DOHH2 (cell line): ENCODE measurements around the gene GLCCI1.

ENCODE experiments used
- H3F3A ChIP-seq: fragments of 200-600 bp; sonication (generic), shearing (Covaris generic); 2 replicates; pipeline ENCODE4 v1.6.0; 2016; ENCODE audit warnings: antibody characterized with exemption, mild to moderate bottlenecking; ENCODE audit not compliant: control insufficient read depth, insufficient read depth
- H3K27ac ChIP-seq: fragments of 200-600 bp; sonication (generic); 2 replicates; pipeline ENCODE4 v1.5.1; 2014; ENCODE audit warnings: low read depth, mild to moderate bottlenecking, low read length, moderate library complexity
- H3K27me3 ChIP-seq: fragments of 200-600 bp; sonication (generic); 2 replicates; pipeline ENCODE4 v1.6.1; 2014; ENCODE audit warnings: mild to moderate bottlenecking, low read length, mixed read lengths; ENCODE audit not compliant: control insufficient read depth
- H3K36me3 ChIP-seq: fragments of 200-600 bp; sonication (generic); 2 replicates; pipeline ENCODE4 v1.6.1; 2014; ENCODE audit warnings: mild to moderate bottlenecking, low read length, moderate library complexity, mixed read lengths; ENCODE audit not compliant: control insufficient read depth
- H3K4me1 ChIP-seq: fragments of 200-600 bp; sonication (generic); 2 replicates; pipeline ENCODE4 v1.6.1; 2014; ENCODE audit warnings: mild to moderate bottlenecking, low read length, mixed read lengths; ENCODE audit not compliant: control insufficient read depth
- H3K4me2 ChIP-seq: fragments of 200-600 bp; sonication (generic); 2 replicates; pipeline ENCODE4 v1.6.0; 2014; ENCODE audit warnings: mild to moderate bottlenecking, low read length, moderate library complexity
- H3K4me3 ChIP-seq: fragments of 200-600 bp; sonication (generic); 2 replicates; pipeline ENCODE4 v1.5.1; 2014; ENCODE audit warnings: mild to moderate bottlenecking, low read length, mixed read lengths
- H3K79me2 ChIP-seq: fragments of 200-600 bp; sonication (generic); 2 replicates; pipeline ENCODE4 v1.6.1; 2014; ENCODE audit warnings: mild to moderate bottlenecking, low read length, mixed read lengths; ENCODE audit not compliant: control insufficient read depth
- H3K9me2 ChIP-seq: fragments of 200-600 bp; sonication (generic); replicated peaks from 2 replicates; pipeline ENCODE4 v1.6.1; 2014; ENCODE audit warnings: mild to moderate bottlenecking, low read length, mixed read lengths; ENCODE audit not compliant: control insufficient read depth
- H3K9me3 ChIP-seq: fragments of 200-600 bp; sonication (generic); 2 replicates; pipeline ENCODE4 v1.6.1; 2014; ENCODE audit warnings: antibody characterized with exemption, low read length, mixed read lengths; ENCODE audit not compliant: control insufficient read depth, insufficient read depth
- H4K20me1 ChIP-seq: fragments of 200-600 bp; sonication (generic); 2 replicates; pipeline ENCODE4 v1.6.0; 2014; ENCODE audit warnings: low read depth, mild to moderate bottlenecking, antibody characterized with exemption, low read length, moderate library complexity; ENCODE audit not compliant: control insufficient read depth, insufficient read depth
- CTCF ChIP-seq: fragments of 200-600 bp; sonication (generic); IDR thresholded peaks from one replicate; pipeline ENCODE4 v1.5.1; 2014; ENCODE audit warnings: antibody characterized with exemption, mild to moderate bottlenecking, low read depth, low read length; ENCODE audit not compliant: poor library complexity, severe bottlenecking
- EZH2phosphoT487 ChIP-seq: fragments of 200-600 bp; sonication (generic); IDR thresholded peaks from 2 replicates; pipeline ENCODE4 v1.6.1; 2017; ENCODE audit warnings: borderline replicate concordance, mild to moderate bottlenecking, antibody characterized with exemption, low read length, moderate library complexity, mixed read lengths

The GLCCI1 gene

DNA sequence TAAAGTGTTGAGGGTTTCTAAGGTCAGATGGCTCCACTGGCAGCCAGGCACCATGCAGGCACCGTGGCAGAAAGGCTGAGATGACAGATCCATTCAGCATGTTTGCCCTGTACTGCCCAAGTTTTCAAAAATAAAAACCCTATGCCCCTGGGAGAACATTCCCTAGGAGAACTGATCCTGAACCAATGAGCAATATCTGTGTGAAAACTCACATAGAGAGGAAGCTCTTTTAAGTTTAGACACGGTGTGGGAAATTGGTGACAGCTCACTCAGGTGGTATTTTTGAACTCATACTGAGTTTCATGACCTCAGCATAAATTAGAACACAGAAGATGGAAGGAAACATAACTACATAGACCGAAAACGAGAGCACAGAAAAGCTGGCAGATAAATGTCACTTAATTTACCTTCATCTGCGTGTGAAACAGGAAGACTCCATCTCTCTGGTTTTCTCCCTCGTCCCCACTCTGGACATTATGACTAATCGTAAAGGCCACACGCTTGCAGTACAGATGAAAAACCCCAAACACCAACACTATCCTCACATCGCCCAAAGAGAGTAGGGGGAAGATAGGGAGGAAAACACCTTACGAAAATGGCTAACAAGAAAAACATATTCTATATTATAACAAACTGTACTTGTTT lies 165.6 kb downstream of the GLCCI1 start:
- no peaks in the 10 kb centered on the region for H3K9me2 ChIP-seq
- H3K79me2 ChIP-seq: no peaks in the 10 kb centered on the region
- TF ChIP-seq CTCF (no peak), EZH2phosphoT487 (no peak)
- no peak overlapping the region for H3K27ac ChIP-seq
- H3K4me3 ChIP-seq: no peak overlapping the region
- no peaks in the 10 kb centered on the region for H3K27me3 ChIP-seq
- H3K4me1 ChIP-seq: peaks cover 23% of the 10 kb centered on the region
- no peaks in the 10 kb centered on the region for H3K36me3 ChIP-seq
- H3K9me3 ChIP-seq: no peaks in the 10 kb centered on the region
- no peak overlapping the region for H3K4me2 ChIP-seq
- H3F3A ChIP-seq: no peaks in the 10 kb centered on the region
- no peaks in the 10 kb centered on the region for H4K20me1 ChIP-seq

GRCh38 chr7:8135417-8135816 lies 166.8 kb downstream of the GLCCI1 start:
- no peaks in the 10 kb centered on the region for H3K79me2 ChIP-seq
- H3K9me3 ChIP-seq: no peaks in the 10 kb centered on the region
- no peaks in the 10 kb centered on the region for H3K36me3 ChIP-seq
- H3K9me2 ChIP-seq: no peaks in the 10 kb centered on the region
- no peak overlapping the region for H3K4me3 ChIP-seq
- H3F3A ChIP-seq: no peaks in the 10 kb centered on the region
- peaks cover 20% of the 10 kb centered on the region for H3K4me1 ChIP-seq
- H3K27me3 ChIP-seq: no peaks in the 10 kb centered on the region
- TF ChIP-seq EZH2phosphoT487 (no peak), CTCF (no peak)
- H3K27ac ChIP-seq: no peak overlapping the region
- H4K20me1 ChIP-seq: no peaks in the 10 kb centered on the region
- H3K4me2 ChIP-seq: no peak overlapping the region

DNA sequence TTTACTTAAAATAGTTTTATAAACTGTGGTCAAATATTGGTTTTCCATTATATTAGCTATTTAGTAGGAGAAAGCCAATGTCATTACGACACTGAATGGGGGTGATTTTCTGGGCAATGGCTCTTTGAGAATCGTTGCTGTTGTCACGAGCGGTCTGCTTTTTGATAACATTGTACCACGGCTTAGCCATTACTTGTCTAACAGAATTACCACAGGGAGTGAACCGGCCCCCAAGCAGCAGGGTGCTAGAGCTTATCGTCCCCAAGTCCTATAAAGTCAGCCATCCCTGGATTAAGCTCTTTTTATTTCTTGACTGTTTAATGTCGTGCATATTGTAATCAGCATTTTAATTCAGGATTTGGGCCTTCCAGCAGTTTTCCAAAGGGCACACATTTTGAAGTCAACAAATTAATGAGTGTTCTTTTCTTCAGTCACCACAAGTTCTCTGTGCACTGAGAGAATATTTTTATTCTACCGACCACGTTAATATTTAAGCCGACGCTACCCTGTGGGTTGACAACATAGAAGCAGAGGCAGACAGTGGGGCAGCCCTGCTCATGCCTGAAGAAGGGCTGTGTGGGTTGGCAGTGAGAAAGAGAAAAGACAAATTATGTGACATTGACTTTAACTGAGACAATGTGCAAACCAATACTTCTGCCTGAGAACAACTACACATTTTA lies 167.6 kb downstream of the GLCCI1 start:
- Histone ChIP-seq H3K79me2 (no peaks in the 10 kb centered on the region), H3K4me3 (no peak overlapping the region), H3F3A (no peaks in the 10 kb centered on the region), H4K20me1 (no peaks in the 10 kb centered on the region), H3K9me2 (no peaks in the 10 kb centered on the region), H3K27me3 (no peaks in the 10 kb centered on the region), H3K4me1 (peaks cover 16% of the 10 kb centered on the region), H3K27ac (no peak overlapping the region), H3K9me3 (no peaks in the 10 kb centered on the region), H3K4me2 (no peak overlapping the region), H3K36me3 (no peaks in the 10 kb centered on the region)
- no peak for TF ChIP-seq CTCF
- TF ChIP-seq EZH2phosphoT487: no peak
